ENCODE measurements around the gene TBK1.
"Not testable (repeated sequence)": the region's sequence is repeated elsewhere in the genome, so short reads cannot be mapped to it uniquely, and the experiment has no call there.

The TBK1 gene

GRCh38 chr12:64497903-64498302 is 46.0 kb downstream of the TBK1 start:
- DNase-seq: no peak

- DNase-seq: no peak
Observed at GRCh38 chr12:64500394-64500793, 48.5 kb downstream of the TBK1 start.

- DNase-seq: no peak
Observed at GRCh38 chr12:64501486-64501885, 49.6 kb downstream of the TBK1 start.

GRCh38 chr12:64506955-64507354 is 55.0 kb downstream of the TBK1 start:
- no peak for DNase-seq

GRCh38 chr12:64510667-64511066 is 58.7 kb downstream of the TBK1 start:
- no peak for DNase-seq

- DNase-seq: no peak
Observed at GRCh38 chr12:64518396-64518795, 66.5 kb downstream of the TBK1 start.

GRCh38 chr12:64521833-64522232 is 69.9 kb downstream of the TBK1 start:
- no peak for DNase-seq

GRCh38 chr12:64522316-64522715 is 70.4 kb downstream of the TBK1 start:
- DNase-seq: no peak

GRCh38 chr12:64522807-64523206 is 70.9 kb downstream of the TBK1 start:
- no peak for DNase-seq

- not testable (repeated sequence) for DNase-seq
Observed at GRCh38 chr12:64523565-64524444, 71.9 kb downstream of the TBK1 start.

GRCh38 chr12:64525461-64526160 is 73.7 kb downstream of the TBK1 start:
- DNase-seq: no peak

- DNase-seq: no peak
Observed at GRCh38 chr12:64526859-64527258, 74.9 kb downstream of the TBK1 start.

- no peak for DNase-seq
Observed at GRCh38 chr12:64528616-64529015, 76.7 kb downstream of the TBK1 start.

- no peak for DNase-seq
Observed at GRCh38 chr12:64530566-64530965, 78.6 kb downstream of the TBK1 start.

GRCh38 chr12:64531665-64532334 is 79.9 kb downstream of the TBK1 start:
- DNase-seq: no peak

- no peak for DNase-seq
Observed at GRCh38 chr12:64532734-64533351, 80.9 kb downstream of the TBK1 start.

- DNase-seq: no peak
Observed at GRCh38 chr12:64534672-64535199, 82.8 kb downstream of the TBK1 start.

GRCh38 chr12:64538121-64538520 is 86.2 kb downstream of the TBK1 start:
- DNase-seq: no peak

GRCh38 chr12:64542409-64543047 is 90.6 kb downstream of the TBK1 start:
- DNase-seq: not testable (repeated sequence)

- DNase-seq: no peak
Observed at GRCh38 chr12:64544371-64545080, 92.6 kb downstream of the TBK1 start.

GRCh38 chr12:64545081-64545382 is 93.1 kb downstream of the TBK1 start:
- DNase-seq: no peak

GRCh38 chr12:64549108-64549507 is 97.2 kb downstream of the TBK1 start:
- no peak for DNase-seq

Data from 8988T (cell line).